ENCODE data around the gene GNG2. TPM values are rescaled to one million over a fixed set of nuclear protein-coding genes. Genes with fewer than 3 reads are reported as not detected.
A peak's percentile ranks its signal among the peaks of the same experiment; 100 is the strongest.

Gene GNG2
- total and polyA plus RNA-seq, 11 donors = 3.1 to 29.2 (median 7.0) TPM

- DNase-seq = no peak
- WGBS, 4 donors = 69 to 83% (median 78%) methylated on average over 3 of the region's 3 CpGs
- no peaks in the 10 kb centered on the region for H3K9me3 ChIP-seq
- H3K4me3 ChIP-seq = no peak overlapping the region
- ATAC-seq = no peak
- H3K27ac ChIP-seq = peak overlapping the region in 1 of 12 donors; percentile 35
- H3K27me3 ChIP-seq = no peaks in the 10 kb centered on the region
- peaks cover 0 to 62% (median 34%) of the 10 kb centered on the region in 12 donors for H3K4me1 ChIP-seq
- peaks cover 0 to 65% (median 54%) of the 10 kb centered on the region in 9 donors for H3K36me3 ChIP-seq
- intact Hi-C loops (cut with DNase I) = loop anchor here in 2 of 10 donors (5.0 to 10.0 kb wide), 2 partner anchors 139 to 271 kb away; partner anchors contain the start of gene PTGDR (in 1 of the 2)
- TF ChIP-seq POLR2A (IDR thresholded peaks at IDR 0.05) (no peak), CTCF (IDR thresholded peaks at IDR 0.05) (no peak)
These were observed 133.0 kb downstream of the GNG2 start for GRCh38 chr14:51993285-51993920.

GRCh38 chr14:51996148-51996746 lies 135.8 kb downstream of the GNG2 start:
- DNase-seq = no peak
- H3K9me3 ChIP-seq = no peaks in the 10 kb centered on the region
- TF ChIP-seq POLR2A (IDR thresholded peaks at IDR 0.05) (no peak), CTCF (IDR thresholded peaks at IDR 0.05) (peak; percentile 72 to 94 (median 79))
- H3K36me3 ChIP-seq = peaks cover 0 to 90% (median 82%) of the 10 kb centered on the region in 9 donors
- WGBS, 4 donors = 38 to 51% (median 42%) methylated on average over 4 of the region's 4 CpGs
- no peak for ATAC-seq
- H3K27me3 ChIP-seq = no peaks in the 10 kb centered on the region
- intact Hi-C loops (cut with DNase I) = loop anchor here in 8 of 10 donors (1.0 to 10.0 kb wide), 7 partner anchors 36 to 269 kb away; partner anchors contain the start of genes NID2 (in 3 of the 8) and PTGDR (in 1 of the 8)
- no peak overlapping the region for H3K4me3 ChIP-seq
- peaks cover 0 to 57% (median 26%) of the 10 kb centered on the region in 12 donors for H3K4me1 ChIP-seq
- no peak overlapping the region for H3K27ac ChIP-seq

- ATAC-seq (no peak), DNase-seq (no peak)
- Histone ChIP-seq H3K27ac (no peak overlapping the region), H3K4me1 (peaks cover 2 to 58% (median 34%) of the 10 kb centered on the region in 12 donors), H3K9me3 (no peaks in the 10 kb centered on the region), H3K36me3 (peaks cover 0 to 90% (median 82%) of the 10 kb centered on the region in 9 donors), H3K4me3 (no peak overlapping the region), H3K27me3 (no peaks in the 10 kb centered on the region)
- intact Hi-C loops (cut with DNase I) = loop anchor here in 7 of 10 donors (2.0 to 10.0 kb wide), 6 partner anchors 34 to 266 kb away; partner anchors contain the start of genes NID2 (in 3 of the 7) and PTGDR (in 1 of the 7)
- no peak for TF ChIP-seq POLR2A (IDR thresholded peaks at IDR 0.05)
- no peak for TF ChIP-seq CTCF (IDR thresholded peaks at IDR 0.05)
These were observed 137.9 kb downstream of the GNG2 start for GRCh38 chr14:51998348-51998747.

- no peaks in the 10 kb centered on the region for H3K9me3 ChIP-seq
- H3K27me3 ChIP-seq = no peaks in the 10 kb centered on the region
- TF ChIP-seq POLR2A (IDR thresholded peaks at IDR 0.05) (no peak), CTCF (IDR thresholded peaks at IDR 0.05) (no peak)
- peaks cover 0 to 90% (median 82%) of the 10 kb centered on the region in 9 donors for H3K36me3 ChIP-seq
- 71 to 79% (median 73%) methylated on average over 2 of the region's 2 CpGs for WGBS, 4 donors
- peak overlapping the region in 1 of 12 donors; percentile 7 for H3K27ac ChIP-seq
- peaks cover 7 to 61% (median 36%) of the 10 kb centered on the region in 12 donors for H3K4me1 ChIP-seq
- intact Hi-C loops (cut with DNase I) = loop anchor here in 7 of 10 donors (2.0 to 10.0 kb wide), 6 partner anchors 33 to 266 kb away; partner anchors contain the start of genes NID2 (in 3 of the 7) and PTGDR (in 1 of the 7)
- ATAC-seq (no peak), DNase-seq (no peak)
- no peak overlapping the region for H3K4me3 ChIP-seq
These were observed 138.7 kb downstream of the GNG2 start for GRCh38 chr14:51999084-51999483.
